H1 (cell line): ENCODE results near the gene SSRP1. TPM values are rescaled to one million over a fixed set of nuclear protein-coding genes. Genes with fewer than 3 reads are reported as not detected.

Experiments used
- CTCF ChIA-PET: fragments of 300-600 bp; sonication (Branson Sonifier 250); formaldehyde crosslinking; loops from one replicate; lab custom pipeline; 2021; ENCODE audit not compliant: partially characterized antibody; lab: Charles Lee
- POLR2A ChIA-PET: fragments of 300-600 bp; sonication (Branson Sonifier 250); formaldehyde crosslinking; loops from one replicate; lab custom pipeline; 2021; ENCODE audit warnings: inconsistent platforms; ENCODE audit not compliant: partially characterized antibody; lab: Charles Lee
- DNase-seq, 2 experiments: peaks; one replicate each; pipeline versions ENCODE4 v3.0.0 to v3.0.0-alpha.2; 2010 to 2022; ENCODE audit warnings: low spot score in 2 of 2, low read depth in 1 of 2, mixed read lengths in 1 of 2
- FAIRE-seq: peaks from 2 replicates; lab custom pipeline; 2011; peaks lifted over from hg19 to GRCh38; lab: Jason Lieb, UNC
- H2AFZ ChIP-seq: 2 replicates; pipeline ENCODE4 v1.8.1; 2012; ENCODE audit warnings: low read length, inconsistent platforms
- H2AK5ac ChIP-seq: 2 replicates; pipeline ENCODE4 v1.6.1; 2013; ENCODE audit warnings: low read depth, low read length
- H2BK120ac ChIP-seq: replicated peaks from 2 replicates; pipeline ENCODE3; 2013; ENCODE audit warnings: low read depth, low read length, inconsistent platforms
- H2BK12ac ChIP-seq: 2 replicates; pipeline ENCODE4 v1.6.1; 2013; ENCODE audit warnings: low read depth, low read length
- H2BK15ac ChIP-seq: 2 replicates; pipeline ENCODE4 v1.6.1; 2013; ENCODE audit warnings: low read length
- H2BK20ac ChIP-seq: 2 replicates; pipeline ENCODE4 v1.6.1; 2013; ENCODE audit warnings: low read length
- H2BK5ac ChIP-seq: 2 replicates; pipeline ENCODE4 v1.6.1; 2013; ENCODE audit warnings: low read depth, low read length
- H3K14ac ChIP-seq: 2 replicates; pipeline ENCODE4 v1.6.1; 2013; ENCODE audit warnings: inconsistent platforms; ENCODE audit not compliant: insufficient read length
- H3K18ac ChIP-seq: 2 replicates; pipeline ENCODE4 v1.6.1; 2013; ENCODE audit warnings: low read length; ENCODE audit errors: extremely low read depth
- H3K23ac ChIP-seq: 2 replicates; pipeline ENCODE4 v1.6.1; 2013; ENCODE audit warnings: inconsistent platforms; ENCODE audit not compliant: insufficient read length
- H3K23me2 ChIP-seq: 2 replicates; pipeline ENCODE4 v1.6.1; 2013; ENCODE audit warnings: low read depth, low read length
- H3K27ac ChIP-seq: 2 replicates; pipeline ENCODE4 v1.6.1; 2011; ENCODE audit warnings: low read depth, low read length, inconsistent platforms
- H3K27me3 ChIP-seq, 4 experiments: replicated peaks in 1 of 4; 1 replicate in 1 of 4; 2 replicates in 3 of 4; pipeline versions ENCODE4 v1.6.1 to v1.8.1; 2011 to 2013; ENCODE audit warnings: low read length in 3 of 4, mild to moderate bottlenecking in 3 of 4, inconsistent platforms in 2 of 4, mixed read lengths in 2 of 4, moderate library complexity in 1 of 4; ENCODE audit not compliant: control insufficient read depth in 3 of 4, insufficient read depth in 3 of 4; ENCODE audit errors: extremely low read depth in 1 of 4
- H3K36me3 ChIP-seq, 4 experiments: 2 replicates each; pipeline versions ENCODE4 v1.6.1 to v1.8.1; 2011 to 2013; ENCODE audit warnings: mild to moderate bottlenecking in 4 of 4, low read length in 3 of 4, moderate library complexity in 2 of 4, control low read depth in 1 of 4, inconsistent platforms in 1 of 4; ENCODE audit not compliant: insufficient read depth in 4 of 4, control insufficient read depth in 2 of 4
- H3K4ac ChIP-seq: replicated peaks from 2 replicates; pipeline ENCODE3; 2013; ENCODE audit warnings: low read length, low read depth, mixed read lengths, inconsistent platforms; ENCODE audit not compliant: insufficient read length
- H3K4me1 ChIP-seq, 4 experiments: replicated peaks in 1 of 4; 1 replicate in 1 of 4; 2 replicates in 3 of 4; pipeline versions ENCODE4 v1.6.1 to v1.8.1; 2011 to 2013; ENCODE audit warnings: low read length in 3 of 4, inconsistent platforms in 2 of 4, mixed read lengths in 1 of 4; ENCODE audit not compliant: insufficient read depth in 4 of 4, control insufficient read depth in 3 of 4
- H3K4me2 ChIP-seq, 2 experiments: 2 replicates each; pipeline versions ENCODE4 v1.6.1 to v1.8.1; 2011 to 2013; ENCODE audit warnings: low read depth in 2 of 2, low read length in 2 of 2, control low read depth in 1 of 2, inconsistent platforms in 1 of 2, mild to moderate bottlenecking in 1 of 2; ENCODE audit not compliant: insufficient read depth in 1 of 2
- H3K4me3 ChIP-seq, 4 experiments: fragments of 200-600, 300-600 bp in 1 of 4; sonication (generic), shearing (Covaris generic), sonication (Bioruptor Twin) in 1 of 4; 2 replicates each; pipeline versions ENCODE4 v1.5.1 to v1.8.1; 2011 to 2016; ENCODE audit warnings: low read length in 4 of 4, low read depth in 3 of 4, control low read depth in 2 of 4, inconsistent platforms in 2 of 4, mild to moderate bottlenecking in 2 of 4, mixed read lengths in 1 of 4, moderate library complexity in 1 of 4; ENCODE audit not compliant: insufficient read depth in 2 of 4; ENCODE audit errors: extremely low read depth in 1 of 4
- H3K56ac ChIP-seq: replicated peaks from 2 replicates; pipeline ENCODE3; 2013; ENCODE audit warnings: low read depth, mild to moderate bottlenecking, mixed read lengths, low read length, inconsistent platforms; ENCODE audit not compliant: insufficient read length
- H3K79me1 ChIP-seq: 2 replicates; pipeline ENCODE4 v1.6.1; 2013; ENCODE audit warnings: low read depth, low read length, control low read depth
- H3K79me2 ChIP-seq, 2 experiments: 2 replicates each; pipeline versions ENCODE4 v1.6.1 to v1.8.1; 2012 to 2013; ENCODE audit warnings: low read length in 2 of 2, mild to moderate bottlenecking in 2 of 2, inconsistent platforms in 1 of 2; ENCODE audit not compliant: insufficient read depth in 2 of 2, control insufficient read depth in 1 of 2
- H3K9ac ChIP-seq, 4 experiments: replicated peaks in 1 of 4; 1 replicate in 1 of 4; 2 replicates in 3 of 4; pipeline versions ENCODE4 v1.6.1 to v1.8.1; 2011 to 2013; ENCODE audit warnings: low read depth in 3 of 4, low read length in 3 of 4, control low read depth in 2 of 4, mild to moderate bottlenecking in 2 of 4, moderate library complexity in 2 of 4, inconsistent platforms in 1 of 4; ENCODE audit errors: extremely low read depth in 1 of 4
- H3K9me3 ChIP-seq, 2 experiments: 2 replicates each; pipeline versions ENCODE4 v1.6.1 to v1.8.1; 2012 to 2013; ENCODE audit warnings: mild to moderate bottlenecking in 2 of 2, moderate library complexity in 2 of 2, control low read depth in 1 of 2, inconsistent platforms in 1 of 2, low read depth in 1 of 2, low read length in 1 of 2, mixed read lengths in 1 of 2; ENCODE audit not compliant: insufficient read depth in 2 of 2
- H4K20me1 ChIP-seq, 2 experiments: replicated peaks in 1 of 2; 2 replicates each; pipeline versions ENCODE3 to v1.8.1; 2011 to 2013; ENCODE audit warnings: inconsistent platforms in 2 of 2, low read length in 2 of 2, mild to moderate bottlenecking in 1 of 2; ENCODE audit not compliant: insufficient read depth in 2 of 2, control insufficient read depth in 1 of 2
- H4K5ac ChIP-seq: 2 replicates; pipeline ENCODE4 v1.6.1; 2013; ENCODE audit warnings: low read length, low read depth, mixed read lengths, inconsistent platforms; ENCODE audit not compliant: insufficient read length
- H4K8ac ChIP-seq: 2 replicates; pipeline ENCODE4 v1.8.0; 2013; ENCODE audit warnings: mild to moderate bottlenecking, moderate library complexity, low read length, inconsistent platforms; ENCODE audit not compliant: insufficient read depth; ENCODE audit errors: extremely low read depth
- H4K91ac ChIP-seq: replicated peaks from 2 replicates; pipeline ENCODE3; 2013; ENCODE audit warnings: low read length, mixed read lengths, inconsistent platforms; ENCODE audit not compliant: insufficient read length
- ASH2L ChIP-seq: fragments of 200-600, 300-600 bp; sonication (generic); IDR thresholded peaks from one replicate; pipeline ENCODE4 v1.7.1; 2017; ENCODE audit warnings: low read length
- CBX8 ChIP-seq: fragments of 300-800, 300-1000 bp; sonication (generic); IDR thresholded peaks from 2 replicates; pipeline ENCODE4 v1.7.1; 2016; ENCODE audit warnings: low read depth, low read length, borderline replicate concordance
- CREB1 ChIP-seq: IDR thresholded peaks from 2 replicates; pipeline ENCODE4 v1.6.1; 2012; ENCODE audit warnings: inconsistent platforms
- EZH2 ChIP-seq: fragments of 200-600 bp; sonication (generic); IDR thresholded peaks from 2 replicates; pipeline ENCODE4 v1.7.1; 2012; ENCODE audit warnings: low read depth, mild to moderate bottlenecking, moderate library complexity, low read length, inconsistent platforms; ENCODE audit not compliant: severe bottlenecking
- JUND ChIP-seq: IDR thresholded peaks from 2 replicates; pipeline ENCODE4 v1.6.1; 2011; ENCODE audit warnings: mild to moderate bottlenecking, improper control_type of control experiment, low read length
- NRF1 ChIP-seq: IDR thresholded peaks from 2 replicates; pipeline ENCODE4 v1.6.1; 2011; ENCODE audit warnings: mild to moderate bottlenecking, low read depth, low read length, improper control_type of control experiment
- PHF8 ChIP-seq: fragments of 200-600 bp; sonication (generic); conservative IDR thresholded peaks from 2 replicates; pipeline ENCODE4 v1.7.1; 2012; ENCODE audit warnings: low read depth, mild to moderate bottlenecking, inconsistent platforms, low read length, moderate library complexity
- RXRA ChIP-seq: IDR thresholded peaks from 2 replicates; pipeline ENCODE4 v1.6.1; 2011; ENCODE audit warnings: low read depth, mild to moderate bottlenecking, low read length, moderate library complexity; ENCODE audit not compliant: insufficient read depth
- SIN3A ChIP-seq, 2 experiments: IDR thresholded peaks in 1 of 2; conservative IDR thresholded peaks in 1 of 2; 2 replicates each; pipeline ENCODE4 v1.6.1; 2011 to 2012; ENCODE audit warnings: low read length in 2 of 2, improper control_type of control experiment in 1 of 2, low read depth in 1 of 2, mild to moderate bottlenecking in 1 of 2
- TBP ChIP-seq: IDR thresholded peaks from 2 replicates; pipeline ENCODE4 v1.6.1; 2011; ENCODE audit warnings: low read depth, low read length, improper control_type of control experiment
- WGBS, 2 experiments: shearing (Covaris generic) in 1 of 2; methylation state at CpG; one replicate each; pipeline versions ENCODE4 v1.1.6 to v1.1.7; 2013 to 2015; ENCODE audit warnings: low lambda C conversion rate in 2 of 2, mixed read lengths in 2 of 2, inconsistent platforms in 1 of 2, low coverage in 1 of 2, missing lambda C conversion rate in 1 of 2; ENCODE audit not compliant: insufficient replicate concordance in 2 of 2, insufficient coverage in 1 of 2, insufficient read length in 1 of 2; ENCODE audit errors: extremely low coverage in 1 of 2, missing lambda C conversion rate in 1 of 2; 5-methylcytosine and 5-hydroxymethylcytosine counted together
- polyA plus RNA-seq, 7 experiments: library from polyadenylated mRNA; depleted of rRNA in 3 of 7; stranded (reverse) in 5 of 7; unstranded in 2 of 7; fragments of >200 nt in 5 of 7; fragments of 200-250 nt in 2 of 7; gene quantifications; 1 replicate in 5 of 7; 2 replicates in 1 of 7; 4 replicates in 1 of 7; pipeline versions ENCODE4 v1.2.1 to v1.2.3, GENCODE V29; 2011 to 2013; ENCODE audit warnings: missing spikeins in 2 of 7, mixed read lengths in 2 of 7
- total RNA-seq: library from RNA; stranded (reverse); fragmentation: NEBNext Ultra II Directional; extraction: Animal tissue kit (Norgen Biotek cat#: 25700); gene quantifications from 2 replicates; pipeline ENCODE4 v1.2.1, GENCODE V29; 2021
- TF ChIP-seq, protein P1 (sequence below): IDR thresholded peaks from 2 replicates; pipeline ENCODE4 v1.6.1; 2011; ENCODE audit warnings: low read length, improper control_type of control experiment
- TF ChIP-seq, protein P2 (sequence below): IDR thresholded peaks from 2 replicates; pipeline ENCODE4 v1.6.1; 2012; ENCODE audit warnings: inconsistent platforms

SSRP1 gene
- total and polyA plus RNA-seq, 2 of the 8 experiments (the other 6 are each of a cell fraction or from before 2014, with no cell fraction given): 259 to 281 TPM

DNA sequence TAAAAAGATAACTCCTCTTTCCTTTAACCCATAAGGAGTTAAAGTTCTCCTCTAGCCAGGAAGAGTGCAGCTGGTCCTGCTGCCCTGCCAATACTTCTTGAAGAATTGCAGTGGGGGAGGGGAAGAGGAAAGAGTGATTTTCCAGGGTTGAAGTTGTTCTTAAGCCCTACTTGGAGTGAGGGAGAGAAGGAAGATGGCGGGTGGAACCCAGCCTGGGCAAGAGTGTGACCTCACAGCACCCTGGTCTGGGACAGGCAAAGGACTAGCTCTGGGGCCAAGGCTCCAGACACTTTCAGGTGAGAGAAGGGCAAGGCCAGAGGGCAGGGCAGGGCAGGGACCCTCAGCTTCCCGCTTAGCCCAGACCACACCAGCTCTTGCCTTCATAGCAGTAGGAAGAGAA is 17.5 kb downstream of the SSRP1 start:
- no peaks in the 10 kb centered on the region for H3K27me3 ChIP-seq
- H3K4ac ChIP-seq: no peak overlapping the region
- 100% methylated on average over 1 of the region's 2 CpGs; no CpG with 5 or more reads in 1 of the 2 experiments for WGBS, 2 experiments
- no peak overlapping the region for H3K4me3 ChIP-seq
- no peak overlapping the region for H2BK120ac ChIP-seq
- H3K36me3 ChIP-seq: peaks cover 18 to 72% (median 52%) of the 10 kb centered on the region in 4 experiments
- FAIRE-seq (no peak), DNase-seq (no peak)
- H3K79me2 ChIP-seq: peaks cover 8 to 36% of the 10 kb centered on the region in 2 experiments
- no peak overlapping the region for H2BK12ac ChIP-seq
- H2BK15ac ChIP-seq: no peak overlapping the region
- H2AFZ ChIP-seq: no peak overlapping the region
- H4K8ac ChIP-seq: no peak overlapping the region; the same call in 1 of the 2 replicates
- H4K91ac ChIP-seq: no peak overlapping the region
- H3K14ac ChIP-seq: no peak overlapping the region
- no peaks in the 10 kb centered on the region for H3K9me3 ChIP-seq
- H3K4me1 ChIP-seq: peaks cover 5 to 29% (median 23%) of the 10 kb centered on the region in 4 experiments
- H3K27ac ChIP-seq: no peak overlapping the region
- H3K56ac ChIP-seq: no peak overlapping the region
- ChIA-PET CTCF (interaction anchor here (1.3 to 2.1 kb wide), 2 partner anchors 15 to 69 kb away, joined by 4 to 8 read pairs; no protein-coding TSS in a partner anchor), POLR2A (interaction anchor here (1.0 to 45.7 kb wide), 3 partner anchors 6 to 115 kb away, joined by 3 to 1279 read pairs (median 1279); partner anchors contain the start of genes P2RX3, SSRP1 and TNKS1BP1)
- no peak overlapping the region for H3K23ac ChIP-seq
- H2BK5ac ChIP-seq: no peak overlapping the region
- H2BK20ac ChIP-seq: no peak overlapping the region
- no peak overlapping the region for H4K5ac ChIP-seq
- H3K4me2 ChIP-seq: no peak overlapping the region
- no peak overlapping the region for H3K9ac ChIP-seq
- peaks cover 3 to 19% of the 10 kb centered on the region in 2 experiments for H4K20me1 ChIP-seq
- H3K18ac ChIP-seq: no peak overlapping the region
- H2AK5ac ChIP-seq: no peak overlapping the region
- peaks cover 24% of the 10 kb centered on the region for H3K79me1 ChIP-seq
- H3K23me2 ChIP-seq: peaks cover 4% of the 10 kb centered on the region; the same call in 1 of the 2 replicates
- TF ChIP-seq CBX8 (no peak), CREB1 (no peak), RXRA (no peak), EZH2 (no peak), TBP (no peak), SIN3A (conservative IDR thresholded peaks at IDR 0.05 in 1 of 2, IDR thresholded peaks at IDR 0.05 in 1 of 2; ENCODE audit: low read depth in 1 of 2, low read length in 2 of 2) (no peak), PHF8 (no peak), NRF1 (no peak), ASH2L (no peak), JUND (no peak)
- TF ChIP-seq, protein P1, sequence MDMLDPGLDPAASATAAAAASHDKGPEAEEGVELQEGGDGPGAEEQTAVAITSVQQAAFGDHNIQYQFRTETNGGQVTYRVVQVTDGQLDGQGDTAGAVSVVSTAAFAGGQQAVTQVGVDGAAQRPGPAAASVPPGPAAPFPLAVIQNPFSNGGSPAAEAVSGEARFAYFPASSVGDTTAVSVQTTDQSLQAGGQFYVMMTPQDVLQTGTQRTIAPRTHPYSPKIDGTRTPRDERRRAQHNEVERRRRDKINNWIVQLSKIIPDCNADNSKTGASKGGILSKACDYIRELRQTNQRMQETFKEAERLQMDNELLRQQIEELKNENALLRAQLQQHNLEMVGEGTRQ: no peak
- TF ChIP-seq, protein P2, sequence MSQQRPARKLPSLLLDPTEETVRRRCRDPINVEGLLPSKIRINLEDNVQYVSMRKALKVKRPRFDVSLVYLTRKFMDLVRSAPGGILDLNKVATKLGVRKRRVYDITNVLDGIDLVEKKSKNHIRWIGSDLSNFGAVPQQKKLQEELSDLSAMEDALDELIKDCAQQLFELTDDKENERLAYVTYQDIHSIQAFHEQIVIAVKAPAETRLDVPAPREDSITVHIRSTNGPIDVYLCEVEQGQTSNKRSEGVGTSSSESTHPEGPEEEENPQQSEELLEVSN: no peak
